Measurements from ENCODE around the gene VEGFD.

Gene VEGFD

DNA sequence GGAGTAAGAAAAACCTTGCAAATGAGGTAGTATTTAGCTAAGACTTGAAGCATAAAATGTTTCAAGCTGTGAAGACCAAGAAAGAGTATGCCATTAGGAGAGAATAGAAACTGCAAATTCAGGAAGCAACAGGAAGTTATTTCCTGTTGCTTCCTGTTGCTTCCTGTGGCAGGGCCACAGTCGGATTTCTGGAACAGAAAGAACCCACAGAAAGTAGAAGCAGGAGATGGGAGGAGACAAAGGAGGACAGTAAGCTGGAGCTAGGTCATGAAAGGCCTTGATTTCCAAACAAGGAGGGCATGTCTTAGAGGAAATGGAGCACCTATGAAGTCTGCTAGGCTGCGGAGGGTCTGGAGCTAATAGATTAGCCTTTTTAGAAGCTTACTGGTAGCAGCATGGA, 86.0 kb downstream of the VEGFD start:
- H4K20me1 ChIP-seq (ENCODE audit: low read depth, low read length), result no peaks in the 10 kb centered on the region
- H3K36me3 ChIP-seq (ENCODE audit: low read length), result no peaks in the 10 kb centered on the region
- no peaks in the 10 kb centered on the region for H3K27me3 ChIP-seq (ENCODE audit: low read length)
- H3K9me2 ChIP-seq (replicated peaks; ENCODE audit: insufficient read depth, low read length), result no peaks in the 10 kb centered on the region
- H3K9me3 ChIP-seq (ENCODE audit: insufficient read depth, low read length), result no peaks in the 10 kb centered on the region
- H3K4me2 ChIP-seq (ENCODE audit: low read depth, low read length, poor library complexity, severe bottlenecking), result no peak overlapping the region
- H2AFZ ChIP-seq (ENCODE audit: low read depth, low read length, severe bottlenecking), result no peak overlapping the region
- TF ChIP-seq, protein P1, sequence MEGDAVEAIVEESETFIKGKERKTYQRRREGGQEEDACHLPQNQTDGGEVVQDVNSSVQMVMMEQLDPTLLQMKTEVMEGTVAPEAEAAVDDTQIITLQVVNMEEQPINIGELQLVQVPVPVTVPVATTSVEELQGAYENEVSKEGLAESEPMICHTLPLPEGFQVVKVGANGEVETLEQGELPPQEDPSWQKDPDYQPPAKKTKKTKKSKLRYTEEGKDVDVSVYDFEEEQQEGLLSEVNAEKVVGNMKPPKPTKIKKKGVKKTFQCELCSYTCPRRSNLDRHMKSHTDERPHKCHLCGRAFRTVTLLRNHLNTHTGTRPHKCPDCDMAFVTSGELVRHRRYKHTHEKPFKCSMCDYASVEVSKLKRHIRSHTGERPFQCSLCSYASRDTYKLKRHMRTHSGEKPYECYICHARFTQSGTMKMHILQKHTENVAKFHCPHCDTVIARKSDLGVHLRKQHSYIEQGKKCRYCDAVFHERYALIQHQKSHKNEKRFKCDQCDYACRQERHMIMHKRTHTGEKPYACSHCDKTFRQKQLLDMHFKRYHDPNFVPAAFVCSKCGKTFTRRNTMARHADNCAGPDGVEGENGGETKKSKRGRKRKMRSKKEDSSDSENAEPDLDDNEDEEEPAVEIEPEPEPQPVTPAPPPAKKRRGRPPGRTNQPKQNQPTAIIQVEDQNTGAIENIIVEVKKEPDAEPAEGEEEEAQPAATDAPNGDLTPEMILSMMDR (IDR thresholded peaks at IDR 0.05; ENCODE audit: insufficient read depth, low read length, poor library complexity, severe bottlenecking), result no peak
- TF ChIP-seq EZH2phosphoT487 (conservative IDR thresholded peaks at IDR 0.05; ENCODE audit: low read length), result no peak
- H3K4me3 ChIP-seq (ENCODE audit: insufficient read depth, low read length, poor library complexity, severe bottlenecking), result no peak overlapping the region
- H3F3A ChIP-seq (ENCODE audit: insufficient read depth), result no peaks in the 10 kb centered on the region
- H3K27ac ChIP-seq (ENCODE audit: low read depth, low read length), result no peak overlapping the region
- H3K79me2 ChIP-seq (ENCODE audit: insufficient read depth, low read length), result no peaks in the 10 kb centered on the region
- H3K9ac ChIP-seq (ENCODE audit: low read length), result no peak overlapping the region
